NCI-H774 (cell line): ENCODE measurements around the gene PVALEF.
A peak's percentile ranks its signal among the peaks of the same experiment; 100 is the strongest.

Experiments used
- DNase-seq: peaks from one replicate; lab custom pipeline; 2025; lab: John Stamatoyannopoulos, UW

Gene PVALEF

GRCh38 chr17:81165246-81166032 lies at the start of gene PVALEF:
TSS of gene PVALEF (plus strand) at chr17:81165507. CDS start at chr17:81181227, 15,720 bp downstream.
- no peak for DNase-seq

GRCh38 chr17:81115749-81116464 lies 49.4 kb upstream of the PVALEF start:
- no peak for DNase-seq

DNA sequence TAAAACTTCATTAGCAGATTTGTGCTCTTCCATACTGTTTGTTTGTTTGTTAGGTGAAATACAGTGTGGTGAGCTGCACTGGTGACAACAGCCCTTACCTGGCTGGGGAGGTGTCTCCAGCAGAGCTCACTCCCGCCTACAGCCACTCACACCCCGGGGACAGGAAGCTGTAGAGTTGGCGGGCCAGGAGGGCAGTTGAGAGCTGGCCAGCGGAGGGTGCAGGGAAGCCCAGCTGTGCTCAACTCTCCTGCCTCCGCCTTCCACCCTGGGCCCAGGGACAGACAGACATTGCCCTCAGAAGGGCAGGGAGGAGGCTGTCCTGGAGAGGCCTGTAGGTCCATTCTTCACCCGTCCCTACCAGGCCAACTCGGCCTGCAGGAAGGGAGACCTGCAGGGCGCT lies 48.6 kb upstream of the PVALEF start:
- DNase-seq, result no peak

DNA sequence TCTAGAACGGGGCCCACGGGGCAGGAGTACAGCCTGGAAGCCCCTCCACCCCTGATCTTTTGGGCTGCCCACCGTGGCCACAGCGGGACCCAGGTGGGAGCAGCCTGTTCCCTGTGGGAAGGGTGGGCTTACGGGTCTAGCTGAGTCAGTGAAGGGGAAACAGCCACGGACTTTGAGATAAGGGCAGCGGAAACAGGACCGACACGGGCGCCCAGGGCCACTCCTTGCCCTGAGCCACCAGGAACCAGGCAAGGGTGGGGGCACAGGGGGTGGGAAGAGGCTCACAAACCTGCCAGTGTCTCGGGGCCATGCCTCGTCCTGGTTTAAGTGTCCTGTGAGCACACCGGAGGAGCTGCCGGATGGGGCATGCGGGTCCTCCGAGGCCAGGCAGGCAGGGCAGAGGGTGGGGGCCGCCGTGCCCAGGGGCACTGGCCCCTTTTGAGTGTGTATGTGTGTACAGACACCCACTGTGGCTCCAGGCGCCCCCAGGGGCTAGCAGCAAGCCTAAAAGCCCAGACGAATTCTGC lies 47.6 kb upstream of the PVALEF start:
- no peak for DNase-seq

GRCh38 chr17:81118308-81119221 lies 46.7 kb upstream of the PVALEF start:
- DNase-seq, result no peak

DNA sequence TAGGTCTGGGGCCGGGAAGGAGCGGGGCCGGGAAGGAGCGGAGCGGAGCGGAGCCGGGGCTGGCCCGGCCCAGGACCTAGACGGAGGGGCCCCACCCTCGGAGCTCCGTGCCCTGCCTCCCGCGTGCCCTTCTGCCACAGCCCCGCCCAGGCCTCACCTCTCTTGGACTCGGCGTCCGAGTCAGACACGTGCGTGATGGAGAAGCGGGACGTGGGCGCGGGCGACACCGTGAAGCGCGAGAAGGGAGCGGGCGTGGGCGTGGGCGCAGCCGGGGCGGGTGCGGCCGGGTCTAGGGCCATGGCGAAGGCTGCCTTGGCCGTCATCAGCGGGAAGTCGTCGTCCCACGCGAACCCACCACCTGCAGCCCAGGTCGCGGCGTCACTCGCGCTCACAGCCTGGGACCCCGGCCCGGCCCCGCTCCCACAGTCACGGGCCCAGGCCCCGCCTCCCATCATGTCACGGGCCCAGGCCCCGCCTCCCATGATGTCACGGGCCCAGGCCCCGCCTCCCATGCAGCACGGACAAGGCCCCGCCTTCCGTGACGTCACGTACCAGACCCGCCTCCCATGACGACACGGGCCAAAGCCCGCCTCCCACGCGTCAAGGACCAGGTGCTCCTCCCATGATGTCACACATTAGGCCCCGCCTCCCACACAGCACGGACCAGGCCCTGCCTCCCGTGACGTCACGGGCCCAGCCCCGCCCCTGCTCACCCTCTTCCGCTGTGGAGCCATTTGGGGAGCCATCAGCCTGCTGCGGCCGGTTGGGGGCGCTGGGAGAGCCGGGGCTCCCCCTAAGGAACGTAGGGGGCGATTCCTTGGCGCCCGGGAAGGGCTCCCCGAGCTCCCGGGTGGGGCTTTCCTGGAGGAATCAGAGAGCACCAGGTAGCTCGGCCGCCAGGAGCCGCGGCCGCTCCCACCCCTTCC lies 45.8 kb upstream of the PVALEF start:
- DNase-seq, result peak; percentile 48

- no peak for DNase-seq
These were observed 45.2 kb upstream of the PVALEF start for GRCh38 chr17:81120149-81120484.

DNA sequence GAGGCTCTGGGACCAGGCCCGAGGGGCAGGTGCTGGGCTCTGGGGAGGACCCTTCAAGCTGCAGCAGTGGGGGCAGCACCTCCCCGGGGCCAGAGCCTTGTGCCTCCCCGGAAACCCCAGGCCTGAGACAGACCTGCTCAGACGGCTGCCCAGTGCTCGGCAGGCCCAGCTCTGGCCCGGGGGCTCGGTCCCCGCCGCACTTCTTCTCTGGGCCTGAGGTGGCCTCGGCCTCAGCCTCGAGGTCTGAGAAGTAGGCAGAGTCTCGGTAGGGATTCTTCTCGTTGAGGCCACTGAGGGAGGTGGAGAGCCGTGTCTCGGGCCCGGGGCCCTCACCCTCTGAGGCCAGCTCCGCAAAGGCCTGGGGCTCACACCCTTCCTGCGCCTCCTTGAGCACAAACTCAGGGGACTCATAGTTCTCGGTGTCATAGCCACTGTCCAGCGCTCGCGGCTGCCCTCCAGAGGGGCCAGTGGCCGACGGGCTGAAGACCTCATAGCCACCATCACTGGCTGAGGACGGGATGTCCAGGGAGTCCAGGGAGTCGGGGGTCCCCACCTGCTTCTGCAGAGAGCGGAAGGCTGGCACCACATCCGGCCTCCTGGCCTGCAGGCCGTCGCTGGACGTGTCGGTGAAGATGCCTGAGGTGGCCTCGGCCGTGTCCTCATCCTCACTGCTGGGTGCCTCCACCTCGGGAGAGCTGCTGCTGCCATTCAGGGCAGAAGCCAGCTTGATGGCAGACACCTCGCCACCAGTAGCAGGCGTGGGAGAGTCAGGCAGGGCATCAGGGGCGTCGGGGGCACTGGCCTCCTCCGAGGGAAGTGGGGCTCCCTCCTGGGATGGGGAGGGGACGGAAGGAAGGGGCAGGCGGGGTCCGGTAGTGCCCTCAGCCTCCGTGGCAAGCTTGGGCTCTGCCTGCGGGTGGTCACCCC lies 44.3 kb upstream of the PVALEF start:
- no peak for DNase-seq

DNA sequence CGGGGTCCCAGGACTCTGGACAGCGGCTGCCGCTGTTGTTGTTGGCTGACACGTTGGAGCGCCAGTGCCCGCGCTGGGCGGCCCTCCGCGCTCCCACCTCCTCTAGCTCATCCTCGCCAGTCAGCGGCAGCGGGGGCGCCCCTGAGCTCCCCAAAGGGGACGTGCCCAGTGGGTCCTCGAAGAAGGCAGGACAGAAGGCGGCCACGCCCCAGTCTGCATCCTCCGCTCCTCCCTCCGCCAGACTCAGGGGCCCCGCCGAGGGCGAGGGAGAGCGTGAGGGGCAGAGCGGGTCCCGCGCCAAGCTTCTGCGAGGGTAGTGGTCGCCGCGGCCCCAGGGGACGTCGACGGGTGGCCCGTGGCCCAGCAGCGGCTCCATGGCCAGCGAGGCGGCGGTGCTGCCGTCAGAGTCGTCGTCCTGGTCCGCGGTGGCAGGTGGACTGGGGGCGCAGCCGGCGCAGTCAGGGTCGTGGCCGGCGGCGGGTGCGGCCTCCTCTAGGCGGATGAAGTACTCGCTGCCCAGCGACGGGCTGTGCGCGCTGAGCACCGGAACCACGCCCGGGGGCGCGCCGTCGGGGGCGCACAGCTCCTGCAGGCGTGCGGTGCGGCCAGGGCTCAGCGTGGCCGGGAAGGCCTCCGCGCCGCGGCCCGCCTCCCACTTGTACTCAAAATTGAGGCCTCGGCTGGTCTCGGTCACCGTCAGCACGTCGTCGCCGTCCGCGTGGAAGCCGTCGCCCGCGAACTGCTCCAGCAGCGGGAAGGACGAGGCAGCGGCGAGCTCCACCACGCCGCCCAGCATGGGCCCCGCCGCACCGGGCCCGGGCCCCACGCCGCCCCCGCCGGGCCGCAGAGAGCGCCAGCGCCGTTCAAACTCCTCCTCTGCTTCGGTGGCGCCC lies 43.2 kb upstream of the PVALEF start:
- no peak for DNase-seq

DNA sequence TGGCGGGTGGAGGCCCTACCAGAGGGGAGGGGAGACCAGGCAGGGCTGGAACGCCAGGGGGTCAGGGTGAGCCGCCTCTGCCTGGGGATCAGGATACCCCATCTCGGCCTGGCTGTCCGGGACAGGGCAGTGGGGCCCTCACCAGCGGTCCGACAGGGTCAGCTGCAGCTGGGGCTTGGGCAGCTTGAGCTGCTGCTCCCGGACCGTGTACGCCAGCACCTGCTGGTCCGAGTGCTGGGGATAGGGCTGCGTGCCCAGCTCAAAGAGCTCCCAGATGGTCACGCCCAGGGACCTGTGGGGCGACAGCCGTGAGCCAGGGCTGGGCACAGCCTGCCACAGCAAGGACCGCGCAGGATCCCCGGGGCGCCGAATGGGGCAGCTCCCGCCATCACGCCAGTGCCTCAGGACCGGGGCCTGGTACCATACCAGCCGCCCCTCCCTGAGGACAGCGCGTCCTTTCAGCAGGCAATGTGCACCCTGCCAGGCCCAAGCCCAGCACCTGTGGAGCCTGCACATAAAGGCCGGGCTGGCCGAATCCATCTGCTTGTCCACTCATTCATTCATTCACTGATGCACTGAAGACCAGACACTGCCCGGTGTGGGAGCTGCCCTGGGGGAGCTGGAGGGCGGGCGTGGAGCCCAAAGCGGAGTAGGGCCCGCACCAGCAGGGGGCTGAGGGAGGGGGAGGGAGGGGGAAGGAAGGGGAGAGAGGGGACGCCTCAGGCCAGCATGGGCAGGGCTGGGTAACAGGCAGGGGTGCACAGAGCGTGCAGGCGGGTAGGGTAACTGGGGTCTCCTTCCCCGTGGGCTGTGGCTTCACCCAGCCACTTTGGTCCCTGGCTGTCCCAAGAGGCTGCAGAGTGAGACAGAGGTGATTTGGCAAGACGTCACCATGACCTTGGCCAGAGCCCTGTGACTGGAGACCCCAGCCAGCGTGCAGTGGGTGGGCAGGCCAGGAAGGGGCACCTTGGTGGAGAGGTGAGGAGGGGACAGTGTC lies 42.0 kb upstream of the PVALEF start:
- no peak for DNase-seq

DNA sequence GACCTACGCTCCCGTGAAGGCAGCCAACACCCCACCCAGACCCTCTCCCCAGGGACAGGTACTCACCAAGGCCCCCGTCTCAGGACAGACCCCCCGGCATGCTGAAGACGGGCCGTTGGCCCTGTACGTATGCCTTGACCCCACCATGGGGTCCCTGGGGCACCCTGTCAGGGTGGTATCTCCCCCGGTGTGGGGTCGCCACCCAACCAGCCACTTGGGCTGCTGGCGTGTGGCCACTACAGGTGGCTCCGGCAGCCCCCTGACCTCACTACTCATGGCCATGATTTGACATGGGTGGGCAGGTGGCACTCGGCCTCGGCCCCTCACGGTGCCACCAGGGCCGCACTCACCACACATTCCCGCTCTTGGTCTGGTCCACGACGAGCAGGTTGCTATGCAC lies 40.9 kb upstream of the PVALEF start:
- no peak for DNase-seq

DNA sequence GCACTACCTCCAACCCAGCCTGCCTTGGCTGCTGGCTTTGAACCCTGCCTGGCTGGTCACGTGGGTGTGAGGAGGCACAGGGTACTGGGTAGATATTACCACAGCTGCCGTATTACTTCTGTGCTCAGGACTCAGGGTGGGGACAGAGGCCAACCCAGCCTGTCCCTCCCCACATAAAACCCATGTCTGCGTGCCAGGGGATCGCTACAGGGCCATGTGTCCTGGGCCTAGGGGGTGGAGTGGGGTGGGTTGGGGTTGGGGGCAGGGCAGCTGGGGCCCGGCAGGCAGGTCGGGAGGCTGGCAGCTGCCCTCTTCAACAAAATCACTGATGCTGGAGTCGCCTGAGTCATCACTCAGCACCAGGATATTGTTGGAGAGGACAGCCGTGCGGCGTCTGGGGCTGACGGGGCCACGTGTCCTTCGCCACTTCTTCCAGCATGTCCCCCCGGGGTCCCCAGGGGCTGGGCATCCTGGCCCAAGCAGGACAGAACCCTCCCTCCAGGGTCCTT lies 39.7 kb upstream of the PVALEF start:
- no peak for DNase-seq

DNA sequence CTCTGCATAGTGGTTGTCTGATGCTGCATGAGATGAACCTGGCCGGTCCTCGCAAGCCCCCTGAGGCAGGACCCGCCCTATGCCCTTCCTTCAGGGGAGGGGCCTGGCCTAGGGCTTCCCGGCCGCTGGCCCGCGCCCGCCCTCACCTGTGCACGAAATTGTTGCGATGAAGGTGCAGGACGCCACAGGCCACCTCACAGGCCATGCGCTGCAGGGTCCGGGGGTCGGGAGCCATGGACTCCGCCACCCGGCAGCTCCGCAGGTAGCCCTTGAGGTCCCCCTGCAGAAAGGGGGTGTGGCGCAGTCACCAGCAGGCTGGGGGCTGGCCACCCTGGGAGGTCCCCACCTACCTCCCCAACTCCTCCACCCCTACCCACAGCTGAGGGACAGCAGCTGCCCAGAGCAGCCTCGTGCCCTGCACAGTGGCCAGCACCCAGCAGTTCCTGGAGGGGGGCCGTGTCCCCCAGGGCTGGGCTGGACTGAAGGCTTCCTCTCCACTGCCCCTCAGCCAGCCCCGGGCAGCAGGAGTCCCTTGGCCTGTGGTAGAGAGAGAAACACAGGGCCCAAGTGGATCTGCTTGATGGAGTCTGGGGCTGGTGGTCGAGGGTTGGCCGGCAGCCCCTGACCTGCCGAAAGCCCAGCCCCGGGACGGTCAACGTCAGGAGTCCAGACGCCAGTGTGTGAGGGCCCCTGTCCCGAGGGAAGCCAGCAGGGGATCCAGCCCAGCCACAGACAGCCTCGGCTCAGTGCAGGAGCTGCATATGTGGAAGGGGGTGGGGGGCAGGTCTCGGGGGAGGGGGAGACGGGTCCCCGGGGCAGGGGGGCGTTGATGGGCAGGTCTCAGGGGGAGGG lies 38.8 kb upstream of the PVALEF start:
- no peak for DNase-seq

DNA sequence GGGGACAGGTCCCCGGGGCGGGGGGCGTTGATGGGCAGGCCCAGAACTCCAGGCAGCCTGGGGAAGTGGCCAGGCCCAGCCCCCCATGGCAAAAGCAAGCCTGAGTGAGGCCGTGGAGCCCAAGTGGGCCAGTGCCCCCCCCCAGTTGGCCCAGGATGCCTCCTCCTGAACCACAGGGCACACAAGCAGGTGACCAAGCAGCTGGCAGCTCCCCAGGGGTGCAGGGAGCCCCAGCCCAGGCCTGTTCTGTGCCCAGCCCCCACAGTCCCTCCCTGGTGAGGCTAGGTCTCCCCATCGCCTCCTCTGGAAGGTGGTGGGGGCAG lies 38.2 kb upstream of the PVALEF start:
- DNase-seq, result no peak

DNA sequence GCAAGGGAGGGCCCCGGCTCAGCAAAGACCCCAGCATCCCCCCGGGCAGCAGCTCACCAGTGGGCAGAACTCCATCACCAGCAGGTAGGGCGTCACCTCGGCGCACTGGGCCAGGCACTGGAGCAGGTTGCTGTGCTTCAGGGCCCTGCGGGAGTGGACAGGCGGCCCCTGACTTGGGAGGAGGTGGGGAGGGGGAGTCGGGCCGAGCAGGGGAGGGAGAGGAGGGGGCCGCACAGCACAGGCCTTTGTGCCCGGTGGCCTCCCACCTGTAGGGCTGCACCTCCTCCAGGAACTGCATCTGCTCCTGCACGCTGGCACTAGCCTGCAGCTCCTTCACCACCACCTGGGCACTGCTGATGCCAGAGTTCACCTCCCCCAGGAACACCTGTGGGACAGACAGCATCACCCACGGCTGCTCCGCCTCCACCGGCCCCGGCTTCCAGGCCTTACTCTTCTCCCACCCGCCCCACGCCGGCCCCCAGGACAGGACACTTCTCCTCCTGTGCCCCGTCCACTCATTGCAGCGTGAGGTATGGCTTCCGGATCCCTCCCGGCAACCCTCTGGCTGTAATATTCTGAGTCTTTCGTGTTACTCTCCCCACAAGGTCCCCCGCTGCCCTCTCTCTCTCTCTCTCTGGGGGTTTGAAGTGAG lies 37.7 kb upstream of the PVALEF start:
- DNase-seq, result no peak

DNA sequence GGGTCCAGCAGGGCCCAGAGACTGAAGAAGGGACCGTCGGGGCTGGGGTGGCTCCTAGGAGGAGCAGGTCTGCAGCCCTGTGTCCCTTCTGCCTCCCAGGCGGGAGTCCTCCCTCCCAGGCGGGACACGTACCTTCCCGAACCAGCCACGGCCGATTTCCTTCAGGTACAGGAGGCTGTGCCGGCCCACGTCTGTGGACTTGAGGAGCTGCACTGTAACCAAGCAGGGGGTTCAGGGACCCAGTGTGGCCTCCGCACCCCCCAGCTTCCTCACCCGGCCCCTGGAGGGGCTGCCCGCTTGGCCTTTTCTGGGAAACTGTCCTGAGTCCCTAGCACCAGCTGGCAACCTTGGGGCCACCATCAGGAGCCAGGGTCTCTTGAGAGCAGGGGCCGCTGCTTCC lies 37.0 kb upstream of the PVALEF start:
- DNase-seq, result no peak
